ENCODE measurements around the gene GAS2L1.

DNA sequence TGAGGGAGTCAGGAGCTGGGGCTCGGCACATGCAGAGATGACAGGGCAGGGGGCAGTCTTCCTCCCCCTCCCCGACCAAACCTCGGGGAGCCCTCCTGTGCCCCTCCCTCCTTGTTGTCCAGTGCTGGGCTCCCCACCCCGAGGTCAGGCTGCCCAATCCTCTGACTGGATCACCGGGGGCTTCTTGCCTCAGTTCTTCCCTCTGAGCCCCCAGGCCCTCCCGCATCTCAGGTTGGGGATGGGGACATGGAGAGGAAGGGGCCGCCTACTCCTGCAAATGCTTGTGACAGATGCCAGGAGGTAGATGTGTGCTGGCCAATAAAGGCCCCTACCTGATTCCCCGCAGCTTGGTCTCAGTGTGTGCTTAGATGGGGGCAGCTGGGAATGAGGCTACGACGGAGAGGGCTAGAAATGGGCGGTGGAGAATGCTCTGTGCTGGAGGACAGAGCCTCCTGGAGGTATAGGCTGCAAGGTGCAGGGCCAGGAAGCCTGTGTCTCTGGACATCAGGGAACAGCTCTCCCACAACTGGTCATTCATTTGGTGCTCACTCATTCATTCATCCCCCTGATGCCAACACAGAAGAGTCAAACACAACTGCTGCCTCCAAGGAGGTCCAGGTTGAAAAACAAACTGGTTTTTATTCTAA, 47.1 kb upstream of the GAS2L1 start:
- TF ChIP-seq, protein P1, sequence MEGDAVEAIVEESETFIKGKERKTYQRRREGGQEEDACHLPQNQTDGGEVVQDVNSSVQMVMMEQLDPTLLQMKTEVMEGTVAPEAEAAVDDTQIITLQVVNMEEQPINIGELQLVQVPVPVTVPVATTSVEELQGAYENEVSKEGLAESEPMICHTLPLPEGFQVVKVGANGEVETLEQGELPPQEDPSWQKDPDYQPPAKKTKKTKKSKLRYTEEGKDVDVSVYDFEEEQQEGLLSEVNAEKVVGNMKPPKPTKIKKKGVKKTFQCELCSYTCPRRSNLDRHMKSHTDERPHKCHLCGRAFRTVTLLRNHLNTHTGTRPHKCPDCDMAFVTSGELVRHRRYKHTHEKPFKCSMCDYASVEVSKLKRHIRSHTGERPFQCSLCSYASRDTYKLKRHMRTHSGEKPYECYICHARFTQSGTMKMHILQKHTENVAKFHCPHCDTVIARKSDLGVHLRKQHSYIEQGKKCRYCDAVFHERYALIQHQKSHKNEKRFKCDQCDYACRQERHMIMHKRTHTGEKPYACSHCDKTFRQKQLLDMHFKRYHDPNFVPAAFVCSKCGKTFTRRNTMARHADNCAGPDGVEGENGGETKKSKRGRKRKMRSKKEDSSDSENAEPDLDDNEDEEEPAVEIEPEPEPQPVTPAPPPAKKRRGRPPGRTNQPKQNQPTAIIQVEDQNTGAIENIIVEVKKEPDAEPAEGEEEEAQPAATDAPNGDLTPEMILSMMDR (conservative IDR thresholded peaks at IDR 0.05; ENCODE audit: low read depth, low read length) = no peak
- TF ChIP-seq CEBPB (IDR thresholded peaks at IDR 0.05; ENCODE audit: low read depth, low read length) = no peak
- no peak for TF ChIP-seq SMC3 (IDR thresholded peaks at IDR 0.05; ENCODE audit: low read depth, low read length)
- TF ChIP-seq POLR2A (IDR thresholded peaks at IDR 0.05; ENCODE audit: low read depth, low read length) = no peak
- TF ChIP-seq, protein P2, sequence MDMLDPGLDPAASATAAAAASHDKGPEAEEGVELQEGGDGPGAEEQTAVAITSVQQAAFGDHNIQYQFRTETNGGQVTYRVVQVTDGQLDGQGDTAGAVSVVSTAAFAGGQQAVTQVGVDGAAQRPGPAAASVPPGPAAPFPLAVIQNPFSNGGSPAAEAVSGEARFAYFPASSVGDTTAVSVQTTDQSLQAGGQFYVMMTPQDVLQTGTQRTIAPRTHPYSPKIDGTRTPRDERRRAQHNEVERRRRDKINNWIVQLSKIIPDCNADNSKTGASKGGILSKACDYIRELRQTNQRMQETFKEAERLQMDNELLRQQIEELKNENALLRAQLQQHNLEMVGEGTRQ (IDR thresholded peaks at IDR 0.05; ENCODE audit: low read depth, low read length) = no peak
- no peak for TF ChIP-seq MAZ (IDR thresholded peaks at IDR 0.05; ENCODE audit: borderline replicate concordance, low read depth, low read length)

Data from IMR-90 (cell line).